HG02623 (cell line): Measurements from ENCODE around the gene TMX3.

Source experiments
- ATAC-seq: cut with Tn5 transposase; IDR thresholded peaks from one replicate; pipeline ENCODE4 v1.9.1; 2021; ENCODE audit warnings: moderate library complexity; ENCODE audit not compliant: unreplicated experiment

TMX3 gene

DNA sequence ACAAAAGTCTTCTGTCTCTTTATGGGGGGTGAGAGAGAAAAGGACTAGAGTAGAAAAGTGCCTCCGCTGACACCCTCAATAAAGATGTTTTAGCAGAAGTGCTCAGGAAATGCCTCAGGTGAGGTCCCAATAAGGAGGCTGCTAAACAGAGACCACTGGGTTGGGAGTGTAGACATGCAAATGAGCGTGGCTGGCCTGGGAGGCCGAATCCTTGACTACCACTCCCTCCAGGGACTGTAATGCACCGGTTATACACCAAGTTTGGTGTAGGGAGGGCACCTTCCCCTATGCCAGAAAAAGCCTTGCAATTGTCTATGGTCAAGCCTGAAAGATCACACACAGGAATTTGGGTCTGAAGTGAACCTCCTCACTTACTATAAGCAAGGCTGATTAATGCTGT is 1.8 kb downstream of the TMX3 start:
- no peak for ATAC-seq

DNA sequence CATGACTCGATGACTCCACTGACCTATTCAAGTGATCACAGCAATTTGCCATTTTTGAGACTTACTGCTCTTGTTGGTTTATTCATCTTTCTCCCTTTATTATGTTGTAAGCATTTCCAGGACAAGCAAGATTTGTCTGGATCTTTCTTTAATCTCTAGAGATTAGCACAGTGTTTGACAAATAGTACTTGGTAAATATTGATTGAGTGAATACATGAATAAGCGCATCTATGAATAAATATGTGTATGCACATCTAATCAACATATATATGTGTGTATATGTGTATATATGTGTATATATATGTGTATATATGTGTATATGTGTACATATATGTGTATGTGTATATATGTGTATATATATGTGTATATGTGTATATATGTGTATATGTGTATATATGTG is 7.3 kb downstream of the TMX3 start:
- ATAC-seq = no peak

DNA sequence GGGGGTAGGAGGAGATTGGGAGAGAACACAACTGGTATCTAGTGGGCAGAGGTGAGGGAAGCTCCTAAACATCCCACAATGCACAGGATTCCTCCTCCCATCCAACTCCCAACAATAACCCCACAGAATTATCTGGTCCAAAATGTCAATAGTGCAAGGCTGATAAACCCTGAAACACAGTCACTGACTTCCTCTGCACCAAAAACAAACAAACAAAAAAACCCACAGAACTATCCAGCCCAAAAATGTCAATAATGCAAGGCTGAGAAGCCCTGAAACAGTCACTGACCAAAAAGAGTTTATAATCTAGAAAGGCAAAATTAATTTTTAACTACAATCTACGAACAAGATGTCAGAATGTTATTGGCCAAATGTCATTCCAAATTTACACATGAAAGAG is 9.8 kb downstream of the TMX3 start:
- ATAC-seq = no peak

DNA sequence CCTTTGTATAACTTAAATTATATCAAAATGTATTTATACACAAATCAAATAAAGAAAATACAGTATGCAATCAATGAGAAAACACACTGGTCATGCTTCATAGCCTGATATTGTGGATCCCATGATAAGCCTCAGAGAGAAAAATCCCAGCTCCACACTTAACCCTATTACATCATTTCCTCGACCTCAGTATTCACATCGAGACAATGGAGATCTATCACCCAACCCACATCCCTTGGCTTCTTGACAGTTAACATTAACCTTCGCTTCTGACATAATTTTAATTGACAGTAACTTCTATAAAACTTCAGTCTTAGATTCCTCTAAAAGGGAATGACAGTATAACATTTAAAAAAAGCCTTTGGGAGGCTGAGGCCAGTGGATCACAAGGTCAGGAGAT is 11.6 kb downstream of the TMX3 start:
- ATAC-seq = no peak

GRCh38 chr18:68701353-68701752 is 13.6 kb downstream of the TMX3 start:
- no peak for ATAC-seq

GRCh38 chr18:68699043-68699442 is 15.9 kb downstream of the TMX3 start:
- ATAC-seq = no peak

GRCh38 chr18:68696937-68697336 is 18.0 kb downstream of the TMX3 start:
- ATAC-seq = no peak

DNA sequence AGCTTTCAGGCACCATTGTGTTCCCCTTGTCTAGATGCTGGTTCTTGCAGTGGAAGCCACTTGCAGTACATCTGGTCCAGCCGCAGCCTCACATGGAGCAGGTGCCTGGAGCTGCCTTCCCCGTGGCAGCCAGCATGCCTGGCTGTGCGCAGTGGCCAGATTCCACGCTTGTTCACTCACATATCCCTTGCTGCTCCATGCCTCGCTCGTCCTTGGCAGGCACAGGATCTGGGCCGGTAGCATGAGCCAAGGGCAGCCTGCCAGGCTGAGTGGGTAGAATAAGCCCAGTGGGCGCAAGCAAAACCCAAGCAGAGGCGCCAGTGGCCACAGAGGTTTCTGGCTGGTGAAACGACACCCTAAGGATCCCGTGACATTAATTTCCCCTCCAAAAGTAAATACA is 20.6 kb downstream of the TMX3 start:
- no peak for ATAC-seq

DNA sequence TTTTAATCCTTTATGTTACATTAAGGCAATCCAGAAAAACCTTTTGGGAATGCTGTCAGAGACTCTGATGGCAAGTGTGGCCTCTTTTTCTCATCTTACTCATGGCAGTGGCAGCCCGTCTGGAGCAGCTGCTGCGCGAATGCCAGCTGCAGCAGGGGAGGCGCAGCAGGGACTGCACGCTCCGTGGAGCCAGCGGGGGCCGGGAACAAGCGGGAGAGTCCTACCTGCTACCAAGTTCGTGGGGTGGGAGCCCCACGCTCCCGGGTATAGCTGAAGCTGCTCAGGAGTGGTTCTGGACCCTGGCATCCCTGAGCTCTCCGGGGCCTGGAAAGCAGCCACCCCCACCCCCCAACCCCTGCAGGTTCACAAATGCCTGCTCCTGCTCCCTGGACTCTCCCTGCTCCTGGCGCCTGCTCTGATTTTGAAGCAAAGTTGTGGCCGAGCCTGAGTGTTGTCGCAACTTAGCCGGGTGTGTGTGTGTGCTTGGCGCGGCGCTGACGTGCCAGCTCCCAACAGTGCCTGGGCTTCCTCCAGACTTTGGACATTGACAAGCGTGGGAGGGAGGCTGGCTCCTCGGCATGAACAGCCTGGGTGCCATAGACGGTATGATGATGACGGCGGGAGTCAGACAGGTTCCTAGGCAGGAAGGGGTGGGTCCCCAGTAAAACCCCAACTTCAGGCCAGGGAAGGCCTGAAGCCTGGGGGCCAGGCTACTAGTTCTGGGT is 21.7 kb downstream of the TMX3 start:
- no peak for ATAC-seq

DNA sequence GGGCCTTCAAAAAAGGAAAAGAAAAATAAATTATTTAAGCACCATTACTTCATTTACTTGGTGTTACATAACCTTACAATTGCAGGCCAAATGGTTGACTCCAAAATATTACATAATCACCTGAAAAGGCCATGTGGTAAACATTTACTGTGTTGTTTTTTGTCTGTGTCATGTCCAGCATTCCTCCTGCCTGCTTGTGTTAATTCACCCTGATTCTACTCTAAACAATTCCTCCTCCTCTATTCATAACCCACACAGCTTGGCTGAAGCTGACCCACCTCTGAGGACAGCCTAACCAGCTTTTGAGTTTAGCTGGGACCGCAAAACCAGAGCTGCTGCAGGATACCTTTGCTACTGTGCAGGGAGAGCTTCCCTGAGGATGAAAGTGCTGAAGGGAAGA is 35.4 kb downstream of the TMX3 start:
- no peak for ATAC-seq

- peak; percentile 75 for ATAC-seq
These were observed 38.0 kb downstream of the TMX3 start for GRCh38 chr18:68676913-68677312.

DNA sequence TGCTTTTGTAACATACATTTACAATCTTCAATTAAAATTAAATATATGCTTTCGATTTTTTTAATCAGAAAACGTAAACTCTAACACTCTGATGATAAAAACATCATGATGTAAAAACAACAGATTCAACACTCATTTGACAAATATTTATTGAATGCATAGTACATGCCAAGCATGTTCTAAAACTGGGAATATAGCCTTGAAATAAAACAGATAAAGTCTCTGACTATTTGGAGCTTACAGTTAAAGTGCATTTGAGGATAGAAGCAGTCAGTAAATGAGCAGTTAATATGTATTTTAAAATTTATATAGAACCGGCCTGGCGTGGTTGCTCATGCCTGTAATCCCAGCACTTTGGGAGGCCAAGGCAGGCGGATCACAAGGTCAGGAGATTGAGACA is 47.8 kb downstream of the TMX3 start:
- no peak for ATAC-seq

GRCh38 chr18:68666381-68666780 is 48.5 kb downstream of the TMX3 start:
- no peak for ATAC-seq

DNA sequence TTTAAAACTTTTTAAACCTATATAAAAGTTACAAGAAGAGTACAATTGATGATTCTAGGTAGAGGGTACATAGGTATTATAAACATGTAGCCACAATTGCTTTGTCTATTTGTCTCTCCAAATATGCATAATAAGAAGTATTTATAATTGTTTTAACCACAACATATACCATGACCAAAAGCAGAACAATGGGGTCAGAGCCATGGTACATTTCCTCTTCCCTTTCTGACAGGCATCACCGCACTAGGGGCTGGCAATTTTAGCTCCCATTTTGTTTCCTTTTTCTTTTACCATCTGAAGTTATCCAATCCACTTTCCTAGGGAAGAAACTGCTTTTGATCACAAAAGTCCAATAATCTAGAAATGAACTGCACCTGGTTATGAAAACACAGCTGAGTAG is 49.3 kb downstream of the TMX3 start:
- ATAC-seq = no peak

DNA sequence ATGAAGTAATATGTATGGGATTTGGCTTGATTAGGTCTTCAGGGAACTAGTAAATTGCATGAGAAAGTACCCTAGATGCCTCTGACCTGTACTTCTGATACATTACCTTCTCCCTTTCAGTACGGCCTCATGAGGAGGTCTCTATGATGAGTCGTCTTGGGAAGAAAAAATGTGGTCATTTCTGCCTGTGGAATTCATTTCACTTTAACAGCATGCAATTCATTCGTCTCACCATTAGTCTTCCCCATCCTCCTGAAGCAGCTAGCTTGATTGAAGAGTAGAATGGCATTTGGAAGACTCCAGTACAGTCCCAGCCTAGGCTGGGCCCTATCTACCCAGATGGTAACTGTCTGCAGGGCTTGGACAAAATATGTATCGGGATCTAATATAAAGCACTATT is 52.2 kb downstream of the TMX3 start:
- no peak for ATAC-seq

GRCh38 chr18:68660354-68661183 is 54.3 kb downstream of the TMX3 start:
- no peak for ATAC-seq

DNA sequence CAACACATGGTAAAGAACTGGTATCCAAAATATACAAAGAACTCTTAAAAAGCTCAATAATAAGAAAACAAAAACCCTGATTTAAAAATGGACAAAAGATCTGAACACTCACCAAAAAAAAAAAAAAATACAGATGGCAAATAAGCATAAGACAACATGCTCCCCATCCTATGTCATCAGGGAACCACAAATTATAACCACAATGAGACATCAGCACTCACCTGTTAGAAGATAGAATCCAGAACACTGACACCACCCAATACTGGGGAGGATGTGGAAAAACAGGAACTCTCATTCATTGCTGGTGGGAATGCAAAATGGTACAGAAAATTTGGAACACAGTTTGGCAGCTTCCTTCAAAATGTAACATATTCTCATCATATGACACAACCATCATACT is 66.7 kb downstream of the TMX3 start:
- ATAC-seq = no peak

GRCh38 chr18:68642003-68642402 is 72.9 kb downstream of the TMX3 start:
- no peak for ATAC-seq

DNA sequence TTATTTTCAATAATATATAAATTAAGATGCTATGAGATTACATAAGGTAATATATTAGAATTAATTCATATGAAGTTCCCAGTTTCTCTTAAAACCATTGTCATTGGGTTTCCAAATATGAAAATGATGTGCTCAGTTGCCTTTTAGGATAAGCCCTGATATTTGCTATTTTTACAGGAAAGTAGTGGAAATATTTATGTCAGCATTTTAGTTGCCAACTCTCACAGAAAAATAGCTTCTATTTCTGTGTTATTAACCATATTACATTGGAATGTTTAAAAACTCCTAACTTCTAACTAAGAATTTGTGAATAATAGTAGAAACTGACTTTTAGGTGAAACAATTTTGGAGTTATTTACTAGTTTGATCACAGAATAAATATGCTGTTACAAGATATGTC is 74.0 kb downstream of the TMX3 start:
- no peak for ATAC-seq

DNA sequence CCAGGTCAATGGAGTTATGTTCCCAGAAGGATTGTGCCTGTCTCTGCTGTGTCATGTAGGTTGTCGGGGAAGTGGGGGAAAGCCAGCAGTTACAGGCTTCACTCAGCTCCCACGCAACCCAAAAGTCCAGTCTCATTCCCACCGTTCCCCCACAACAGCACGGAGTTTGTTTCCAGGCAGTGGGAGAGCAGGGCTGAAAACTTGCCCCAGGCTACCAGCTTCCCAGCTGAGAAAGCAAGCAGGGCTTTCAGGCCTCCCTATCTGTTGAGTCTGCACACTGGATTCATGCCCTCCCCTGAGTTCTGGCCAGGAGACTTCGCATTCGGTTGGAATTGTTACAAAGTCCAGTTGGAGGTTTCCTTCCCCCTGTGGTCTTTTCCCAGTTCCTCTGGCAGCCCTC is 76.3 kb downstream of the TMX3 start:
- no peak for ATAC-seq

- no peak for ATAC-seq
These were observed 87.1 kb downstream of the TMX3 start for GRCh38 chr18:68627812-68628211.
